ENCODE data around the gene CELA2B.

GRCh38 chr1:15454256-15454655 is 21.6 kb upstream of the CELA2B start:
- TF ChIP-seq CTCF (IDR thresholded peaks at IDR 0.05), result no peak
- no peak for TF ChIP-seq POLR2A (IDR thresholded peaks at IDR 0.05)
- no peak for TF ChIP-seq EP300 (IDR thresholded peaks at IDR 0.05)
